GM18526 (cell line): ENCODE results near the gene MAMDC2.

Experiments used
- POLR2A ChIP-seq: IDR thresholded peaks from 3 replicates; pipeline ENCODE4 v1.6.1; 2011; ENCODE audit not compliant: insufficient read length; ENCODE audit errors: extremely low read depth

MAMDC2 gene

DNA sequence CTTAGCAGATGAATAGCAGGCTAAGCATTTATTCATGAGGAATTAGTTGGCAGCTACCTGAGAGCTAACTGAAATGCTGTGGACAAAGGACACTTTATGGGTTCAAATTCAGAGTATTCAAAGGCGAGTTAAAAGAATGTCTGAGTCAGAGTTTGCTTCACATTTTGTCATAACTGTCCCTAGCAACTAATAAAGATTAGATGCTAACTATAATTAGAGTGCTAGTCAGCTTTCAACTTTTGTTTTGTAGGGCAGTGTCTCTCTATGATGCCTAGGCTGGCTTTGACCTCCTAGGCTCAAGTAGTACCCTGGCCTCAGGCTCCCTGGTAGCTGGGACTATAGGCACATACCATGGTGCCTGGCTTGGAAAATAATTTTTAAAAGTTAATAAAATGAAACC is 219.8 kb downstream of the MAMDC2 start:
- TF ChIP-seq POLR2A, result no peak
